Activated CD4-positive, alpha-beta T cell treated with anti-CD3 and anti-CD28 coated beads for 36 hours (primary cell): ENCODE data around the gene PCDHGA1. TPM values are rescaled to one million over a fixed set of nuclear protein-coding genes. Genes with fewer than 3 reads are reported as not detected.

Source experiments
- ATAC-seq: fragments of 200-7000 bp; cut with Tn5 transposase; one replicate; pipeline ENCODE4 v1.10.0; 2021; ENCODE audit warnings: mild to moderate bottlenecking, moderate library complexity
- CTCF ChIA-PET: fragments of 350-600 bp; sonication (Branson Sonifier 250); formaldehyde crosslinking; loops from one replicate; lab custom pipeline; 2021; ENCODE audit warnings: antibody characterized with exemption; lab: Charles Lee
- POLR2A ChIA-PET: fragments of 350-600 bp; sonication (Branson Sonifier 250); formaldehyde crosslinking; loops from one replicate; lab custom pipeline; 2021; ENCODE audit warnings: antibody characterized with exemption, inconsistent platforms; lab: Charles Lee
- DNase-seq: peaks from one replicate; pipeline ENCODE4 v3.0.0-alpha.2; 2020
- H3K27ac Mint-ChIP-seq: one replicate; pipeline ENCODE4 v1.8.0; 2021; ENCODE audit warnings: mixed read lengths
- H3K27me3 Mint-ChIP-seq: one replicate; pipeline ENCODE4 v1.8.0; 2021; ENCODE audit warnings: mixed read lengths
- H3K36me3 Mint-ChIP-seq: one replicate; pipeline ENCODE4 v1.8.0; 2021; ENCODE audit warnings: low read depth, mixed read lengths
- H3K4me1 Mint-ChIP-seq: one replicate; pipeline ENCODE4 v1.8.0; 2021; ENCODE audit warnings: mixed read lengths
- H3K4me3 Mint-ChIP-seq: one replicate; pipeline ENCODE4 v1.8.0; 2021; ENCODE audit warnings: mild to moderate bottlenecking, moderate library complexity, mixed read lengths
- H3K9me3 Mint-ChIP-seq: one replicate; pipeline ENCODE4 v1.8.0; 2021; ENCODE audit warnings: low read depth, mixed read lengths
- intact Hi-C, 2 experiments: fragments of 100-400 bp; cut with DNase I in 1 of 2; cut with micrococcal nuclease in 1 of 2; formaldehyde crosslinking; loops; one replicate each; pipeline versions ENCODE4 v1.14.2 to v1.15.1; 2022 to 2024; cut with DNase I, micrococcal nuclease
- total RNA-seq, 2 experiments: library from RNA; stranded (reverse); gene quantifications; one replicate each; pipeline ENCODE4 v1.2.3, GENCODE V29; 2021

Gene PCDHGA1
- total RNA-seq, 2 experiments from 2014 or later: 0.05 TPM; not detected in 1

DNA sequence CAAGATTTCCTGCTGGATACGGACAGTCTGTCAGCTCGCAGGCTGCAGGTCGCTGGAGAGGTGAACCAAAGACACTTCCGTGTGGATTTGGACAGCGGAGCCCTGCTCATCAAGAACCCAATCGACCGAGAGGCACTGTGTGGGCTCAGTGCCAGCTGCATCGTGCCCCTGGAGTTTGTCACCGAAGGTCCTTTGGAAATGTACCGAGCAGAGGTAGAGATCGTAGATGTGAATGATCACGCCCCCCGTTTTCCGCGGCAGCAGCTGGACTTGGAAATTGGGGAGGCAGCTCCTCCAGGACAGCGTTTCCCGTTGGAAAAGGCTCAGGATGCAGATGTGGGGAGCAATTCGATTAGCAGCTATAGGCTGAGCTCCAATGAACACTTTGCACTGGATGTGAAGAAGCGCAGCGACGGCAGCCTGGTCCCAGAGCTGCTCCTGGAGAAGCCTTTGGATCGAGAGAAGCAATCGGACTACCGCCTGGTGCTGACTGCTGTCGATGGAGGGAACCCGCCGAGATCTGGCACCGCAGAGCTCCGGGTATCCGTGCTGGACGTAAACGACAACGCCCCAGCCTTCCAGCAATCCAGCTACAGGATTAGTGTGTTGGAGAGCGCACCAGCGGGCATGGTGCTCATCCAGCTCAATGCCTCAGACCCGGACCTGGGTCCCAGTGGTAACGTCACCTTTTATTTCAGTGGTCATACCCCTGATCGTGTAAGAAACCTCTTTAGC is 155.2 kb downstream of the PCDHGA1 start:
- H3K4me3 Mint-ChIP-seq: peak overlapping the region; percentile 44
- no peaks in the 10 kb centered on the region for H3K9me3 Mint-ChIP-seq
- no peak overlapping the region for H3K27ac Mint-ChIP-seq
- no peaks in the 10 kb centered on the region for H3K36me3 Mint-ChIP-seq
- ChIA-PET POLR2A (interaction anchor here (0.6 kb wide), 1 partner anchor 173 kb away, joined by 4 read pairs; no protein-coding TSS in a partner anchor), CTCF (interaction anchor here (0.7 to 2.3 kb wide), 7 partner anchors 9 to 79 kb away, joined by 3 to 7 read pairs (median 5); partner anchors contain the start of genes PCDHGB6 and PCDHGC3)
- DNase-seq (no peak), ATAC-seq (no peak)
- intact Hi-C loops: no loop called here
- H3K4me1 Mint-ChIP-seq: peaks cover 13% of the 10 kb centered on the region
- H3K27me3 Mint-ChIP-seq: peaks cover 73% of the 10 kb centered on the region

DNA sequence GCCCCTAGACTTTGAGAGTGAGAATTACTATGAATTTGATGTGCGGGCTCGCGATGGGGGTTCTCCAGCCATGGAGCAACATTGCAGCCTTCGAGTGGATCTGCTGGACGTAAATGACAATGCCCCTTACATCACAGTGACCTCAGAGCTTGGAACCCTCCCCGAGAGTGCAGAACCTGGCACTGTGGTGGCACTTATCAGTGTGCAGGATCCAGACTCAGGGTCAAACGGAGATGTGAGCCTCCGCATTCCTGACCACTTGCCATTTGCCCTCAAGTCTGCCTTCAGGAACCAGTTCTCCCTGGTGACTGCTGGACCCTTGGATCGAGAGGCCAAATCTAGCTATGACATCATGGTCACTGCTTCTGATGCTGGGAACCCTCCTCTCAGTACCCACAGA is 155.8 kb downstream of the PCDHGA1 start:
- no peak for DNase-seq
- Mint-ChIP-seq H3K36me3 (no peaks in the 10 kb centered on the region), H3K4me1 (peaks cover 13% of the 10 kb centered on the region), H3K27me3 (peaks cover 73% of the 10 kb centered on the region), H3K4me3 (no peak overlapping the region), H3K9me3 (no peaks in the 10 kb centered on the region), H3K27ac (no peak overlapping the region)
- no peak for ATAC-seq
- intact Hi-C loops: no loop called here
- ChIA-PET CTCF (interaction anchor here (1.0 to 2.3 kb wide), 6 partner anchors 10 to 78 kb away, joined by 3 to 7 read pairs (median 6); partner anchors contain the start of genes PCDHGB6 and PCDHGC3), POLR2A (no interaction called here)

DNA sequence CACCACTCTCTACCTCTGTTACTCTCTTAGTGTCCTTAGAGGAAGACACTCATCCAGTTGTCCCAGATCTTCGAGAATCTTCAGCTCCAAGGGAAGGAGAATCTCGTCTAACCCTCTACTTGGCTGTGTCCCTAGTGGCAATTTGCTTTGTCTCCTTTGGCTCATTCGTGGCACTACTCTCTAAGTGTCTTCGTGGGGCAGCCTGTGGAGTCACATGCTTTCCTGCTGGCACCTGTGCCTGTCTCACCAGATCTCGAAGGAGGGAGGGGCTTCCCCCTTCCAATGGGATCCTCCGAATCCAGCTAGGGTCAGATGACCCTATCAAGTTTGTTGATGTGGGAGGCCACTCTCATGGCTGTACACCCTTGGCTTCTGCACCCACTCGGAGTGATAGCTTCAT is 156.8 kb downstream of the PCDHGA1 start:
- no peaks in the 10 kb centered on the region for H3K36me3 Mint-ChIP-seq

DNA sequence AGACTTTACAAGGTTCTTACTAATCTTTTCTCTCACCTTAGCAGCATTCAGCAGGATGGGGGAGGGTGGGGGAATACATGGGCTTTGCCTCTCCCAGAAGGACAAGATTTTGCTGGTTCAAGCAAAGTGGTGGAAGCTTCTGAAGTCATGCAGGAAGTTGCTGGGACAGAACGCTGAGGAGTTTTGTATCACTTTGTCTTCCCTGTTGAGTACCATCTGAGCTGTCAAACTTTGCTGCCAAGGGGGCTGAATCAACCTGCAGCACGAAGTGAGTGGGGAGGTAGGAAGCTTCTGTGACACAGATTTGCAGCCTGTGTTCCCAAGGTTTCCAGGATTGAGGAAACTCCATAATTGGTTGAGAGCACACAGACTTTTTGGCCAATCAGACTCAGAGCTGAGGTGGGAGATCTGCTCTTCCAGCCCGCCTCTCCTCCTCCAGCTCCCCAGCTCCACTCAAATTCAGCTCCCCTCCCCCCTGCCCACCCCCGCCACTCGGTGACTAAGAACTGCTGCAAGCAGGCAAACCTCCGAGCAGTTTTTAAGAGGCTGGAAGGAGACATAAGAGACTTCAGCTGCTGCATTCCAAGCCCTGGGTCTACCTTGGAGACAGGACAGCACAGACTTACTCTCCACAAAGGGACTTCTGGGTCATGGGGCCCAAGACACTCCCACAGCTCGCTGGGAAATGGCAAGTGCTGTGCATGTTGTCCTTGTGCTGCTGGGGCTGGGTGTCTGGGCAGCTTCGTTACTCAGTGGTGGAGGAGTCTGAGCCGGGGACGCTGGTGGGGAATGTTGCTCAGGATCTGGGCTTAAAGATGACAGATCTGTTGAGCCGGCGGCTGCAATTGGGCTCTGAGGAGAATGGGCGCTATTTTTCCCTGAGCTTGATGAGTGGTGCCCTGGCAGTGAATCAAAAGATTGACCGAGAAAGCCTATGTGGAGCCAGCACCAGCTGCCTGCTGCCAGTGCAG is 158.6 kb downstream of the PCDHGA1 start, which contains the start of gene PCDHGC5:
Gene PCDHGC5, plus strand, starts transcription at position 491 of the 971 bp plus-strand sequence. Its CDS starts 160 bp downstream, at position 651.
- peaks cover 17% of the 10 kb centered on the region for H3K4me1 Mint-ChIP-seq
- intact Hi-C loops: no loop called here
- no peaks in the 10 kb centered on the region for H3K36me3 Mint-ChIP-seq
- H3K27me3 Mint-ChIP-seq: peaks cover 76% of the 10 kb centered on the region
- no peaks in the 10 kb centered on the region for H3K9me3 Mint-ChIP-seq
- no peak within 1 kb of the TSS for H3K27ac Mint-ChIP-seq
- ChIA-PET CTCF (interaction anchor here (0.5 to 1.1 kb wide), 6 partner anchors 10 to 136 kb away, joined by 3 to 4 read pairs (median 3); no protein-coding TSS in a partner anchor), POLR2A (interaction anchor here (0.6 kb wide), 1 partner anchor 48 kb away, joined by 4 read pairs; no protein-coding TSS in a partner anchor)
- DNase-seq: no peak
- ATAC-seq: no peak
- no peak within 1 kb of the TSS for H3K4me3 Mint-ChIP-seq

More for the DNA sequence above, 156.8 kb downstream of the PCDHGA1 start:
- Mint-ChIP-seq H3K27ac (no peak overlapping the region), H3K4me3 (no peak overlapping the region), H3K27me3 (peaks cover 77% of the 10 kb centered on the region), H3K4me1 (peaks cover 15% of the 10 kb centered on the region), H3K9me3 (no peaks in the 10 kb centered on the region)
- DNase-seq: no peak
- POLR2A ChIA-PET: no interaction called here
- ATAC-seq: no peak
- intact Hi-C loops: no loop called here
- CTCF ChIA-PET: interaction anchor here (1.1 kb wide), 1 partner anchor 12 kb away, joined by 3 read pairs; the partner anchor contains the start of gene PCDHGC3

DNA sequence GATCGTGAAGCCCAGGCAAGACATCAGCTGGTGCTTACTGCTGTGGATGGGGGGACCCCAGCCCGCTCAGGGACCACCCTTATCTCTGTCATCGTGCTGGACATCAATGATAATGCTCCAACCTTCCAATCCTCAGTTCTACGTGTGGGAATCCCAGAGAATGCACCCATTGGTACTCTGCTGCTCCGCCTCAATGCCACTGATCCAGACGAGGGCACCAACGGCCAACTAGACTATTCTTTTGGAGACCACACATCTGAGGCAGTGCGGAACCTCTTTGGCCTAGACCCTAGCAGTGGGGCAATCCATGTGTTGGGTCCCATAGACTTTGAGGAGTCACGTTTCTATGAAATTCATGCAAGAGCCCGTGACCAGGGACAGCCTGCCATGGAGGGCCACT is 159.5 kb downstream of the PCDHGA1 start:
- ATAC-seq: no peak
- CTCF ChIA-PET: interaction anchor here (0.6 to 1.1 kb wide), 4 partner anchors 12 to 135 kb away, joined by 3 to 4 read pairs (median 3); no protein-coding TSS in a partner anchor
- peaks cover 77% of the 10 kb centered on the region for H3K27me3 Mint-ChIP-seq
- H3K36me3 Mint-ChIP-seq: no peaks in the 10 kb centered on the region
- H3K4me1 Mint-ChIP-seq: peaks cover 11% of the 10 kb centered on the region
- no peaks in the 10 kb centered on the region for H3K9me3 Mint-ChIP-seq
- H3K27ac Mint-ChIP-seq: no peak overlapping the region
- intact Hi-C loops: no loop called here
- no peak for DNase-seq
- H3K4me3 Mint-ChIP-seq: no peak overlapping the region
- POLR2A ChIA-PET: no interaction called here

DNA sequence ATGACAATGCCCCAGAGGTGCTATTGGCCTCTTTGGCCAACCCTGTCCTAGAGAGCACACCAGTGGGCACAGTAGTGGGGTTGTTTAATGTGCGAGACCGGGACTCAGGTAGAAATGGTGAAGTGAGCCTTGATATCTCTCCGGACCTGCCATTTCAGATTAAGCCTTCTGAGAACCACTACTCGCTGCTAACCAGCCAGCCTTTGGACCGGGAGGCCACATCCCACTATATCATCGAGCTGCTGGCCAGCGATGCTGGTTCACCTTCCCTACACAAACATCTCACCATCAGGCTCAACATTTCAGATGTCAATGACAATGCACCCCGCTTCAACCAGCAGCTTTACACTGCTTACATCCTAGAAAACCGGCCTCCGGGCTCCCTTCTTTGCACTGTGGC is 160.0 kb downstream of the PCDHGA1 start:
- ATAC-seq: no peak
- Mint-ChIP-seq H3K27ac (no peak overlapping the region), H3K4me1 (peaks cover 6% of the 10 kb centered on the region), H3K27me3 (peaks cover 75% of the 10 kb centered on the region), H3K36me3 (no peaks in the 10 kb centered on the region), H3K4me3 (no peak overlapping the region), H3K9me3 (no peaks in the 10 kb centered on the region)
- POLR2A ChIA-PET: no interaction called here
- CTCF ChIA-PET: interaction anchor here (0.8 kb wide), 1 partner anchor 93 kb away, joined by 3 read pairs; no protein-coding TSS in a partner anchor
- intact Hi-C loops: no loop called here
- DNase-seq: no peak

DNA sequence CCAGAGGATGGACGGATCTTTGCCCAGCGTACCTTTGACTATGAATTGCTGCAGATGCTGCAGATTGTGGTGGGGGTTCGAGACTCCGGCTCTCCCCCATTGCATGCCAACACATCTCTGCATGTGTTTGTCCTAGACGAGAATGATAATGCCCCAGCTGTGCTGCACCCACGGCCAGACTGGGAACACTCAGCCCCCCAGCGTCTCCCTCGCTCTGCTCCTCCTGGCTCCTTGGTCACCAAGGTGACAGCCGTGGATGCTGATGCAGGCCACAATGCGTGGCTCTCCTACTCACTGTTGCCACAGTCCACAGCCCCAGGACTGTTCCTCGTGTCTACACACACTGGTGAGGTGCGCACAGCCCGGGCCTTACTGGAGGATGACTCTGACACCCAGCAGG is 160.5 kb downstream of the PCDHGA1 start:
- ATAC-seq (no peak), DNase-seq (no peak)
- no peak overlapping the region for H3K4me3 Mint-ChIP-seq
- POLR2A ChIA-PET: no interaction called here
- H3K27ac Mint-ChIP-seq: no peak overlapping the region
- peaks cover 75% of the 10 kb centered on the region for H3K27me3 Mint-ChIP-seq
- CTCF ChIA-PET: interaction anchor here (0.8 kb wide), 1 partner anchor 94 kb away, joined by 3 read pairs; no protein-coding TSS in a partner anchor
- H3K36me3 Mint-ChIP-seq: no peaks in the 10 kb centered on the region
- H3K9me3 Mint-ChIP-seq: no peaks in the 10 kb centered on the region
- intact Hi-C loops: no loop called here
- peaks cover 6% of the 10 kb centered on the region for H3K4me1 Mint-ChIP-seq

DNA sequence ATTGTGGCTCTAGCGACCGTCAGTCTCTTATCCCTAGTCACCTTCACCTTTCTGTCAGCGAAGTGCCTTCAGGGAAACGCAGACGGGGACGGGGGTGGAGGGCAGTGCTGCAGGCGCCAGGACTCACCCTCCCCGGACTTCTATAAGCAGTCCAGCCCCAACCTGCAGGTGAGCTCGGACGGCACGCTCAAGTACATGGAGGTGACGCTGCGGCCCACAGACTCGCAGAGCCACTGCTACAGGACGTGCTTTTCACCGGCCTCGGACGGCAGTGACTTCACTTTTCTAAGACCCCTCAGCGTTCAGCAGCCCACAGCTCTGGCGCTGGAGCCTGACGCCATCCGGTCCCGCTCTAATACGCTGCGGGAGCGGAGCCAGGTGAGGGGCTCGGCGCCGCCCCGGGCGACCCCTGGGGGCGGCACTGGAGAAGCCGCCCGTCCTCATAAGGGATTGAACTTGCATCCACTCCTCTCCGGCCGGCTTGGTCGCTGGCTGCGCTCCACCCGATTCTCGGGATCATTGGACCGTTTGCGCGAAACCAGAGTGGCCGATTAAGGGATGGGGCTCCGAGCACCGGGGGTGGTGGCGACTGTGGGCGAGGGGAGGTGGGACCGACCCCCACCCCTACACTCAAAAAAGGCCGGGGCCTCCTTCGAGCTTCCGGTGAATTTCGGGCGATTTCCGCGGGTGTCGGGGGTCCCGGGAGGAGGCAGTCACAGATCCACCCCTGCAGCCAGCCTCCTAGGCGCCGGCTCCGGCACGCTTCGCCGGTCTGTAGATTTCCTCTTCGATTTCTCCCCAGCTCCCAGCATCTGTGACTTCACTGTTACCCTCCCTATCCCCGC is 161.2 kb downstream of the PCDHGA1 start:
- H3K4me1 Mint-ChIP-seq: peaks cover 6% of the 10 kb centered on the region
- H3K27ac Mint-ChIP-seq: peak overlapping the region; percentile 53
- peak; percentile 28 for ATAC-seq
- ChIA-PET CTCF (interaction anchor here (0.6 to 3.3 kb wide), 4 partner anchors 13 to 78 kb away, joined by 3 to 13 read pairs (median 4); partner anchors contain the start of gene PCDHGA10), POLR2A (no interaction called here)
- intact Hi-C loops: no loop called here
- H3K9me3 Mint-ChIP-seq: no peaks in the 10 kb centered on the region
- peaks cover 76% of the 10 kb centered on the region for H3K27me3 Mint-ChIP-seq
- peak overlapping the region; percentile 61 for H3K4me3 Mint-ChIP-seq
- DNase-seq: no peak
- no peaks in the 10 kb centered on the region for H3K36me3 Mint-ChIP-seq

DNA sequence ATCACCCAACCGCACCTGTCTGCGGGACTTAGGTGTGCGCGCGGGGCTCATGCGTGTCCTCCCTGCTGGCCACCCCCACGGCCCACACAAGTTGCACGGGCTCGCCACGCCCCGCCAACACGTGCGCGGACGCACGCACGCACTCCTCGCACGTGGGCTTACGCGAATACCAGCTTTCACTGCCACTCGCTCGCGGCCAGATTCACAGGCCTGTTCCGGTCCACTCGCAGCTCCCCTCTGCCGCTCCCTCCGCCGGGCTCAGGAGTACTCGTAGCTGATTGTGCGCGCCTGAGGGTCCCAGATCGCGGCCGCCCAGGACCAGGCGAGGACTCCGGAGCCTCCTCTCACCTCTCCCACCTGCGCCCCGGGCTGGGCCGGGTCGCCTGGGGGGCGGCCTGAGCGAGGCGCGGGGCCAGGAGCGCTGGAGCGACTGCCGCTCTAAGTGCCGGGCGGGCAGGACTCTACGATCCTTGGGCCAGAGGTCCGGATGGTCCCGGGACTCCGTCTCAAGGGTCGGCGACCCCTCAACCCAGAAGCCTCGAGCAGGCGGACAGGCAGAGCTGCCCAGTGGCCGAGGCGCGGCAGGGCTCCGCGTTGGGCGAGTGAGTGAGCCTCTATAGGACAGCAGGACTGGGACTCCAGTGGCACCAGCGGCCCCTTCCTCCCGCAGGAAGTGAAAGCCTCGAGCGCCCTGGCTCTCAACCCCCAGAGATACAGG is 162.0 kb downstream of the PCDHGA1 start:
- H3K27me3 Mint-ChIP-seq: peaks cover 71% of the 10 kb centered on the region
- ATAC-seq (peak; percentile 50), DNase-seq (peak; percentile 59)
- peak overlapping the region; percentile 61 for H3K4me3 Mint-ChIP-seq
- H3K36me3 Mint-ChIP-seq: no peaks in the 10 kb centered on the region
- ChIA-PET CTCF (interaction anchor here (0.5 to 3.3 kb wide), 7 partner anchors 21 to 79 kb away, joined by 3 to 13 read pairs (median 4); partner anchors contain the start of gene PCDHGA10), POLR2A (interaction anchor here (0.6 kb wide), 1 partner anchor 783 kb away, joined by 3 read pairs; no protein-coding TSS in a partner anchor)
- intact Hi-C loops: no loop called here
- no peaks in the 10 kb centered on the region for H3K9me3 Mint-ChIP-seq
- H3K4me1 Mint-ChIP-seq: peaks cover 6% of the 10 kb centered on the region
- peak overlapping the region; percentile 53 for H3K27ac Mint-ChIP-seq
